Keratinocyte (primary cell): Measurements from ENCODE around the gene PITPNC1.

Experiments
- CTCF ChIP-seq, 3 experiments: IDR thresholded peaks in 1 of 3; conservative IDR thresholded peaks in 1 of 3; optimal IDR thresholded peaks in 1 of 3; 2 replicates in 2 of 3; 3 replicates in 1 of 3; pipeline versions ENCODE3 to v1.5.1; 2011; ENCODE audit warnings: low read length in 3 of 3, mild to moderate bottlenecking in 3 of 3, moderate library complexity in 2 of 3, control low read depth in 1 of 3, inconsistent platforms in 1 of 3; ENCODE audit not compliant: insufficient read depth in 2 of 3; ENCODE audit errors: extremely low read depth in 1 of 3
- EZH2 ChIP-seq: IDR thresholded peaks from one replicate; pipeline ENCODE4 v1.6.1; 2012; ENCODE audit warnings: inconsistent platforms, mild to moderate bottlenecking, low read length, moderate library complexity

GRCh38 chr17:67479148-67479547, 102.1 kb downstream of the PITPNC1 start:
- TF ChIP-seq CTCF (optimal IDR thresholded peaks at IDR 0.05 in 1 of 3, IDR thresholded peaks at IDR 0.05 in 1 of 3, conservative IDR thresholded peaks at IDR 0.05 in 1 of 3; ENCODE audit: extremely low read depth in 1 of 3, insufficient read depth in 2 of 3, low read length in 3 of 3) (no peak), EZH2 (no peak)
